ENCODE data around the gene UBE2C.

GRCh38 chr20:45792317-45793118 is 19.9 kb upstream of the UBE2C start:
- TF ChIP-seq POLR2A (IDR thresholded peaks at IDR 0.05; ENCODE audit: low read length), result no peak
- TF ChIP-seq GATA1 (IDR thresholded peaks at IDR 0.05; ENCODE audit: low read depth, low read length), result no peak
